Smooth muscle cell (in vitro differentiated cells): ENCODE measurements around the gene ST6GALNAC3. TPM values are rescaled to one million over a fixed set of nuclear protein-coding genes. Genes with fewer than 3 reads are reported as not detected.

Experiments
- DNase-seq: peaks from one replicate; lab custom pipeline; 2025; ENCODE audit not compliant: unreplicated experiment; lab: John Stamatoyannopoulos, UW
- H2AFZ ChIP-seq: fragments of 200-600 bp; sonication (generic); 2 replicates; pipeline ENCODE4 v1.6.0; 2016; ENCODE audit warnings: antibody characterized with exemption, low read depth, mild to moderate bottlenecking
- H3F3A ChIP-seq: fragments of 200-600 bp; sonication (generic); 2 replicates; pipeline ENCODE4 v1.6.0; 2017; ENCODE audit warnings: antibody characterized with exemption, low read depth
- H3K27ac ChIP-seq: fragments of 200-600 bp; sonication (generic); 2 replicates; pipeline ENCODE4 v1.5.1; 2016; ENCODE audit warnings: low read depth, mild to moderate bottlenecking
- H3K27me3 ChIP-seq: fragments of 200-600 bp; sonication (generic); 2 replicates; pipeline ENCODE4 v1.6.1; 2016; ENCODE audit warnings: low read depth, mild to moderate bottlenecking
- H3K36me3 ChIP-seq: fragments of 200-600 bp; sonication (generic); 2 replicates; pipeline ENCODE4 v1.5.1; 2016; ENCODE audit warnings: low read depth
- H3K4me1 ChIP-seq: fragments of 200-600 bp; sonication (generic); 2 replicates; pipeline ENCODE4 v1.5.1; 2016; ENCODE audit warnings: low read depth
- H3K4me2 ChIP-seq: fragments of 200-600 bp; sonication (generic); 2 replicates; pipeline ENCODE4 v1.6.0; 2016; ENCODE audit warnings: mild to moderate bottlenecking
- H3K4me3 ChIP-seq: fragments of 200-600 bp; sonication (generic); 2 replicates; pipeline ENCODE4 v1.5.1; 2016; ENCODE audit warnings: mild to moderate bottlenecking
- H3K79me2 ChIP-seq: fragments of 200-600 bp; sonication (generic); 2 replicates; pipeline ENCODE4 v1.6.0; 2016; ENCODE audit warnings: low read depth, mild to moderate bottlenecking
- H3K9ac ChIP-seq: fragments of 200-600 bp; sonication (generic); 2 replicates; pipeline ENCODE4 v1.6.0; 2016; ENCODE audit warnings: low read depth
- H3K9me3 ChIP-seq: fragments of 200-600 bp; sonication (generic); replicated peaks from 2 replicates; pipeline ENCODE4 v1.5.1; 2016; ENCODE audit warnings: low read depth
- H4K20me1 ChIP-seq: fragments of 200-600 bp; sonication (generic); 2 replicates; pipeline ENCODE4 v1.6.0; 2016; ENCODE audit warnings: low read depth
- WGBS: methylation state at CpG from one replicate; pipeline ENCODE4 v1.1.7; 2016; ENCODE audit warnings: low lambda C conversion rate; 5-methylcytosine and 5-hydroxymethylcytosine counted together
- polyA plus RNA-seq: library from polyadenylated mRNA; unstranded; fragments of >200 nt; fragmentation: Nextera tagmentation; extraction: Ambion mirVana; gene quantifications from 2 replicates; pipeline ENCODE4 v1.2.1, GENCODE V29; 2016
- total RNA-seq: library from RNA; depleted of rRNA; stranded (reverse); fragments of >200 nt; gene quantifications from 2 replicates; pipeline ENCODE4 v1.2.3, GENCODE V29; 2014
- TF ChIP-seq, protein P1 (sequence below): fragments of 200-600 bp; sonication (generic); IDR thresholded peaks from 2 replicates; pipeline ENCODE4 v1.5.1; 2017; ENCODE audit warnings: borderline replicate concordance, mild to moderate bottlenecking, antibody characterized with exemption; ENCODE audit not compliant: insufficient read depth, poor library complexity, severe bottlenecking

The ST6GALNAC3 gene
- total and polyA plus RNA-seq, 2 experiments from 2014 or later: 9.3 to 13.4 TPM

DNA sequence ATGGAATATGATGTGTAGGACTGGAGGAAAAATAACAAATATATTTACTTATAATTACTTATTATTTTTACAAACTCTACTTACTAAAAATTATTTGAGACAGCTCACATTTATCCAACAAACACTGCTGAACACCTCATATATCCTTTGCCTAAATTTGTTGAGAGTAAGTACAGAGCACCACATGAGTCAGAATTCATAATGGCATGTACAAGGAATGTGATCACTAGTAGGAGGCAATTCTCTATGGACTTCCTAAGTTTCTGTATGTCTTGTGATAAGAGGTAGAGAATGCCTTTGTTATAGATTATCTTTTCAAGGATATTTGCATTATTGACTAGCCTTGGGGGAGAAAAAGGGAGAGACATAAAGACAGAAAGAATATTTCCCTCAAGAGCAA lies 8.2 kb upstream of the ST6GALNAC3 start:
- H3F3A ChIP-seq: peaks cover 3% of the 10 kb centered on the region
- TF ChIP-seq, protein P1, sequence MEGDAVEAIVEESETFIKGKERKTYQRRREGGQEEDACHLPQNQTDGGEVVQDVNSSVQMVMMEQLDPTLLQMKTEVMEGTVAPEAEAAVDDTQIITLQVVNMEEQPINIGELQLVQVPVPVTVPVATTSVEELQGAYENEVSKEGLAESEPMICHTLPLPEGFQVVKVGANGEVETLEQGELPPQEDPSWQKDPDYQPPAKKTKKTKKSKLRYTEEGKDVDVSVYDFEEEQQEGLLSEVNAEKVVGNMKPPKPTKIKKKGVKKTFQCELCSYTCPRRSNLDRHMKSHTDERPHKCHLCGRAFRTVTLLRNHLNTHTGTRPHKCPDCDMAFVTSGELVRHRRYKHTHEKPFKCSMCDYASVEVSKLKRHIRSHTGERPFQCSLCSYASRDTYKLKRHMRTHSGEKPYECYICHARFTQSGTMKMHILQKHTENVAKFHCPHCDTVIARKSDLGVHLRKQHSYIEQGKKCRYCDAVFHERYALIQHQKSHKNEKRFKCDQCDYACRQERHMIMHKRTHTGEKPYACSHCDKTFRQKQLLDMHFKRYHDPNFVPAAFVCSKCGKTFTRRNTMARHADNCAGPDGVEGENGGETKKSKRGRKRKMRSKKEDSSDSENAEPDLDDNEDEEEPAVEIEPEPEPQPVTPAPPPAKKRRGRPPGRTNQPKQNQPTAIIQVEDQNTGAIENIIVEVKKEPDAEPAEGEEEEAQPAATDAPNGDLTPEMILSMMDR: no peak
- H3K9ac ChIP-seq: no peak overlapping the region
- no peaks in the 10 kb centered on the region for H3K4me1 ChIP-seq
- H3K9me3 ChIP-seq: no peaks in the 10 kb centered on the region
- H3K4me2 ChIP-seq: no peak overlapping the region
- no peak overlapping the region for H3K27ac ChIP-seq
- no peaks in the 10 kb centered on the region for H3K27me3 ChIP-seq
- H3K36me3 ChIP-seq: no peaks in the 10 kb centered on the region
- H3K79me2 ChIP-seq: no peaks in the 10 kb centered on the region
- H4K20me1 ChIP-seq: no peaks in the 10 kb centered on the region
- no peak overlapping the region for H3K4me3 ChIP-seq
- no peak for DNase-seq
- H2AFZ ChIP-seq: no peak overlapping the region

DNA sequence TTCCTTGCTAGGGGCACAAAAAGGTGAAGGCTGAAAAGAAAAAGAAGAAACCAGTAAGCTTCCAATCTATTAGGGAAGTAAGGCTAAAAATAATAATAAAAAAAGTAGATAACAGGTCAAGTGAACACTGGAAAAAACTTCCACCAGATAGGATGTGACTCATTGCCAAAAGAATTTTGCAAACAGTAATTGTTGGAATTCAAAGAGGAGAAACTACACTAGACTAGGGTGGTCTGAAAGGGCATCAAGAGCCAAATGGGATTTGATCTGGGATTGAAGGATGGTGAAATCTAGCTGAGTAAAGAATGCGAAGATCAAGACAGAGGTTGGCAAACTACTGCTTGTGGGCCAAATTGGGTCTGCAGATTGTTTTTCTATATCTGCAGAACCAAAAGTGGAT lies 6.0 kb upstream of the ST6GALNAC3 start:
- Histone ChIP-seq H3K36me3 (no peaks in the 10 kb centered on the region), H3K4me1 (no peaks in the 10 kb centered on the region), H3K27me3 (no peaks in the 10 kb centered on the region), H3K9ac (no peak overlapping the region), H4K20me1 (no peaks in the 10 kb centered on the region), H3K4me2 (peak overlapping the region; percentile 26), H3K9me3 (no peaks in the 10 kb centered on the region), H3K4me3 (no peak overlapping the region), H3F3A (peaks cover 3% of the 10 kb centered on the region), H3K27ac (no peak overlapping the region), H3K79me2 (no peaks in the 10 kb centered on the region), H2AFZ (no peak overlapping the region)
- 86% methylated on average over 1 of the region's 1 CpG for WGBS
- TF ChIP-seq, protein P1: no peak
- DNase-seq: no peak

DNA sequence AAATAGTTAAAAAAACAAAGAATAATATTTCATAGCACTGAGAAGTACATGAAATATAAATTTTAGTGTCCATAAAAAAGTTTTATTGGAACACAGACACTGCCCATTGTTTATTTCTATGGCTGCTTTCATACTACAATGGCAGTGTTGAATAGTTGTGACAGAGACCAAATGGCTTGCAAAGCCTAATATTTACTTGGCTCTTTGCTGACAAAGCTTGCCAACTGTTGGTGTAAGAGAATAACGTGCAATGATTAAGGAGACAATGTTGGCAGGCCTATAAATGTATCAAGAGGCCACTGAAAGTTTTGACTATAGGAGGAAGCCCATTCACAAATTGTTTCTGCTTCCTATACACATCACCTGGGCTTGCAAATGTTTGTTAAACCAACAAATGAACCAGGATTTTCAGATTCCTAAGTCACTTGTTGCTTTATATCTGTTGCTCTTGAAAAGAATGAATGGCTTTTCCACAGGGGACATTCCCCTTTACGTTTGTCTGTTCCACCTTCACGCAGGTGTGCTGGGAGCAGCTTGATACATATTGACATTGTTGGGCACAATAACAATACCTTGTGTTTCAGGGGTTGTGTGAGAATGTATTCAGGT lies 5.5 kb upstream of the ST6GALNAC3 start:
- TF ChIP-seq, protein P1: no peak
- 78% methylated on average over 3 of the region's 3 CpGs for WGBS

DNA sequence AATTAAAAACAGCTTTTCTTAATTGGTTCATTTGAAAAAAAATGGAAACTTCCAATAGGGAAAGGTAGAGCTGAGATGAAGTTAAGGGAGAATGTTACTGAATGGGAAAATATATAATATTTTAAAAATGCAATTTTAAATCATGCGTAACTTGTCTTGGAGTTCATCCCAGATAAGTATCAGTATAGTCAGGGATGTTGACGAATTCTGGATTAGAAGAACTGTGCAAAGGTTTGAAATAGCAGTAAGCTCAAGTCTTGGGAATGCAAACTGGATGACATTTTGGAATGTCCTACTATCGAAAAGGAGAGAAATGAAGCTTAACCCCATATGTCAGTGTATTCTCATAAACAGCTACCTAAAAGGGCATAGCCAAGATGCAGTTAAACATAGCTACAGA lies 4.0 kb upstream of the ST6GALNAC3 start:
- WGBS: 94% methylated on average over 3 of the region's 3 CpGs
- Histone ChIP-seq H3K4me3 (no peak overlapping the region), H3K9ac (no peak overlapping the region), H3K27ac (no peak overlapping the region), H2AFZ (no peak overlapping the region), H4K20me1 (no peaks in the 10 kb centered on the region), H3K4me2 (no peak overlapping the region), H3K79me2 (peaks cover 9% of the 10 kb centered on the region), H3K4me1 (peaks cover 12% of the 10 kb centered on the region), H3K9me3 (no peaks in the 10 kb centered on the region), H3K27me3 (no peaks in the 10 kb centered on the region), H3F3A (peaks cover 11% of the 10 kb centered on the region), H3K36me3 (no peaks in the 10 kb centered on the region)
- no peak for DNase-seq
- TF ChIP-seq, protein P1: no peak

More for the DNA sequence above, 5.5 kb upstream of the ST6GALNAC3 start:
- Histone ChIP-seq H3K4me1 (peaks cover 4% of the 10 kb centered on the region), H3K36me3 (no peaks in the 10 kb centered on the region), H3F3A (peaks cover 8% of the 10 kb centered on the region), H3K27me3 (no peaks in the 10 kb centered on the region), H3K9ac (no peak overlapping the region), H4K20me1 (no peaks in the 10 kb centered on the region), H2AFZ (no peak overlapping the region), H3K27ac (no peak overlapping the region), H3K79me2 (no peaks in the 10 kb centered on the region), H3K4me2 (peak overlapping the region; percentile 26), H3K4me3 (no peak overlapping the region), H3K9me3 (no peaks in the 10 kb centered on the region)
- no peak for DNase-seq
